SK-N-SH treated with all-trans-retinoic acid at 6 μM for 48 hours (cell line): Measurements from ENCODE around the gene SEC16A.

ENCODE experiments used
- ATAC-seq: fragments of 200-7000 bp; cut with Tn5 transposase; 3 replicates; pipeline ENCODE4 v1.9.1; 2020; ENCODE audit warnings: mild to moderate bottlenecking, moderate library complexity
- BACH2 ChIP-seq: fragments of 250-450 bp; sonication (Bioruptor Pico); IDR thresholded peaks from 2 replicates; pipeline ENCODE4 v1.9.0; 2021; ENCODE audit warnings: mild to moderate bottlenecking, borderline replicate concordance
- CREB5 ChIP-seq: fragments of 250-450 bp; sonication (Bioruptor Pico); IDR thresholded peaks from 2 replicates; pipeline ENCODE4 v1.5.1; 2020; ENCODE audit warnings: low read depth, mild to moderate bottlenecking, moderate library complexity
- ISL1 ChIP-seq: fragments of 250-450 bp; sonication (Bioruptor Pico); IDR thresholded peaks from 2 replicates; pipeline ENCODE4 v2.1.2; 2022; ENCODE audit warnings: mild to moderate bottlenecking, moderate library complexity
- PATZ1 ChIP-seq: fragments of 250-450 bp; sonication (Bioruptor Pico); IDR thresholded peaks from 2 replicates; pipeline ENCODE4 v1.8.0; 2020; ENCODE audit warnings: mild to moderate bottlenecking, moderate library complexity, borderline replicate concordance
- POU6F1 ChIP-seq: fragments of 250-450 bp; sonication (Bioruptor Pico); IDR thresholded peaks from 2 replicates; pipeline ENCODE4 v1.8.0; 2021; ENCODE audit warnings: low read depth, mild to moderate bottlenecking, moderate library complexity, borderline replicate concordance
- PPARA ChIP-seq: fragments of 250-450 bp; sonication (Bioruptor Pico); IDR thresholded peaks from 2 replicates; pipeline ENCODE4 v1.5.0; 2020; ENCODE audit warnings: mild to moderate bottlenecking, borderline replicate concordance
- RARB ChIP-seq: fragments of 250-450 bp; sonication (Bioruptor Pico); IDR thresholded peaks from 2 replicates; pipeline ENCODE4 v1.8.0; 2021; ENCODE audit warnings: mild to moderate bottlenecking, moderate library complexity
- SNAI2 ChIP-seq: fragments of 250-450 bp; sonication (Bioruptor Pico); IDR thresholded peaks from 2 replicates; pipeline ENCODE4 v1.5.0; 2020; ENCODE audit warnings: mild to moderate bottlenecking, moderate library complexity
- TCF4 ChIP-seq: fragments of 250-450 bp; sonication (Bioruptor Pico); IDR thresholded peaks from 2 replicates; pipeline ENCODE4 v1.8.0; 2021; ENCODE audit warnings: mild to moderate bottlenecking, moderate library complexity, borderline replicate concordance
- TOX ChIP-seq: fragments of 250-450 bp; sonication (Bioruptor Pico); IDR thresholded peaks from 2 replicates; pipeline ENCODE4 v1.8.0; 2021; ENCODE audit warnings: mild to moderate bottlenecking, moderate library complexity, borderline replicate concordance
- TSHZ2 ChIP-seq: fragments of 250-450 bp; sonication (Bioruptor Pico); IDR thresholded peaks from 2 replicates; pipeline ENCODE4 v1.5.0; 2020; ENCODE audit warnings: mild to moderate bottlenecking, moderate library complexity
- ZC3H10 ChIP-seq: fragments of 250-450 bp; sonication (Bioruptor Pico); IDR thresholded peaks from 2 replicates; pipeline ENCODE4 v1.5.1; 2021; ENCODE audit warnings: mild to moderate bottlenecking, moderate library complexity
- ZFP3 ChIP-seq: fragments of 250-450 bp; sonication (Bioruptor Pico); IDR thresholded peaks from 2 replicates; pipeline ENCODE4 v1.5.0; 2020; ENCODE audit warnings: mild to moderate bottlenecking, moderate library complexity
- ZFP30 ChIP-seq: fragments of 450-650 bp; formaldehyde crosslinking; IDR thresholded peaks from 2 replicates; pipeline ENCODE4 v1.5.0; 2022; ENCODE audit warnings: mild to moderate bottlenecking, moderate library complexity
- ZNF565 ChIP-seq: fragments of 450-650 bp; formaldehyde crosslinking; conservative IDR thresholded peaks from 2 replicates; pipeline ENCODE4 v1.5.0; 2020; ENCODE audit warnings: low read depth, mild to moderate bottlenecking, moderate library complexity
- ZNF70 ChIP-seq: fragments of 450-650 bp; formaldehyde crosslinking; IDR thresholded peaks from 2 replicates; pipeline ENCODE4 v1.5.0; 2020; ENCODE audit warnings: mild to moderate bottlenecking, moderate library complexity

SEC16A gene

GRCh38 chr9:136467766-136468165, 15.1 kb downstream of the SEC16A start:
- ATAC-seq = no peak
- TF ChIP-seq ZFP30 (CRISPR knock-in tag) = no peak
- TF ChIP-seq PATZ1 (CRISPR knock-in tag) = no peak
- TF ChIP-seq ZC3H10 (CRISPR knock-in tag) = no peak
- TF ChIP-seq POU6F1 = no peak
- no peak for TF ChIP-seq TOX
- TF ChIP-seq SNAI2 (CRISPR knock-in tag) = no peak
- no peak for TF ChIP-seq TSHZ2 (CRISPR knock-in tag)
- no peak for TF ChIP-seq TCF4 (CRISPR knock-in tag)

GRCh38 chr9:136466155-136466541, 16.7 kb downstream of the SEC16A start:
- ATAC-seq = no peak
- no peak for TF ChIP-seq TSHZ2 (CRISPR knock-in tag)
- TF ChIP-seq POU6F1 = no peak
- TF ChIP-seq ZFP3 (CRISPR knock-in tag) = no peak
- TF ChIP-seq BACH2 = no peak
- TF ChIP-seq ZFP30 (CRISPR knock-in tag) = no peak
- TF ChIP-seq CREB5 (CRISPR knock-in tag) = no peak
- TF ChIP-seq ZNF565 (CRISPR knock-in tag) = no peak

GRCh38 chr9:136465500-136466154, 17.2 kb downstream of the SEC16A start:
- TF ChIP-seq PPARA (CRISPR knock-in tag) (no peak), RARB (CRISPR knock-in tag) (no peak)
- no peak for ATAC-seq

- no peak for ATAC-seq
- TF ChIP-seq POU6F1 = no peak
- TF ChIP-seq ZNF70 (CRISPR knock-in tag) = no peak
- TF ChIP-seq PATZ1 (CRISPR knock-in tag) = no peak
- TF ChIP-seq SNAI2 (CRISPR knock-in tag) = no peak
- no peak for TF ChIP-seq ISL1 (CRISPR knock-in tag)
Measured at GRCh38 chr9:136464241-136464640, 18.6 kb downstream of the SEC16A start.
